Ishikawa (cell line): ENCODE results near the gene MIPOL1.

Experiments
- CEBPB ChIP-seq: IDR thresholded peaks from 2 replicates; pipeline ENCODE4 v1.6.1; 2012
- CREB1 ChIP-seq: IDR thresholded peaks from 2 replicates; pipeline ENCODE4 v1.6.1; 2012; ENCODE audit warnings: low read depth
- EGR1 ChIP-seq: IDR thresholded peaks from 2 replicates; pipeline ENCODE4 v1.6.1; 2012
- EP300 ChIP-seq: IDR thresholded peaks from 2 replicates; pipeline ENCODE4 v1.6.1; 2012; ENCODE audit warnings: borderline replicate concordance
- FOXM1 ChIP-seq: IDR thresholded peaks from 2 replicates; pipeline ENCODE4 v1.6.1; 2012; ENCODE audit warnings: low read depth, borderline replicate concordance
- MAX ChIP-seq: IDR thresholded peaks from 2 replicates; pipeline ENCODE4 v1.6.1; 2012
- NFIC ChIP-seq: IDR thresholded peaks from 2 replicates; pipeline ENCODE4 v1.6.1; 2012
- RAD21 ChIP-seq: IDR thresholded peaks from 2 replicates; pipeline ENCODE4 v1.6.1; 2012; ENCODE audit warnings: low read depth
- REST ChIP-seq: IDR thresholded peaks from 2 replicates; pipeline ENCODE4 v1.6.1; 2012; ENCODE audit warnings: low read depth, mild to moderate bottlenecking
- TAF1 ChIP-seq: IDR thresholded peaks from 2 replicates; pipeline ENCODE4 v1.6.1; 2012; ENCODE audit warnings: low read depth, mild to moderate bottlenecking
- TCF12 ChIP-seq: IDR thresholded peaks from 2 replicates; pipeline ENCODE4 v1.6.1; 2012; ENCODE audit warnings: low read depth
- TEAD4 ChIP-seq: IDR thresholded peaks from 2 replicates; pipeline ENCODE4 v1.6.1; 2012
- USF1 ChIP-seq: IDR thresholded peaks from 2 replicates; pipeline ENCODE4 v1.6.1; 2012
- YY1 ChIP-seq: IDR thresholded peaks from 2 replicates; pipeline ENCODE4 v1.6.1; 2012; ENCODE audit warnings: low read depth
- ZBTB7A ChIP-seq: IDR thresholded peaks from 2 replicates; pipeline ENCODE4 v1.6.1; 2012; ENCODE audit warnings: low read depth

The MIPOL1 gene

GRCh38 chr14:37157987-37158386 is 39.8 kb upstream of the MIPOL1 start:
- no peak for TF ChIP-seq TCF12
- TF ChIP-seq EP300, result no peak
- no peak for TF ChIP-seq YY1
- no peak for TF ChIP-seq FOXM1
- TF ChIP-seq MAX, result no peak
- TF ChIP-seq REST, result no peak
- no peak for TF ChIP-seq TAF1
- no peak for TF ChIP-seq CREB1
- TF ChIP-seq RAD21, result no peak
- no peak for TF ChIP-seq EGR1
- TF ChIP-seq CEBPB, result no peak
- no peak for TF ChIP-seq ZBTB7A

- TF ChIP-seq REST (no peak), NFIC (no peak), YY1 (no peak), MAX (no peak), FOXM1 (no peak), CEBPB (no peak), EGR1 (no peak), RAD21 (no peak), CREB1 (no peak), EP300 (no peak), USF1 (no peak), TAF1 (no peak), TEAD4 (no peak)
These were observed 31.9 kb upstream of the MIPOL1 start for GRCh38 chr14:37165794-37166193.

- no peak for TF ChIP-seq EGR1
- no peak for TF ChIP-seq FOXM1
- TF ChIP-seq YY1, result no peak
- no peak for TF ChIP-seq EP300
- no peak for TF ChIP-seq MAX
- no peak for TF ChIP-seq CREB1
- TF ChIP-seq NFIC, result no peak
- no peak for TF ChIP-seq RAD21
- no peak for TF ChIP-seq CEBPB
These were observed 30.3 kb upstream of the MIPOL1 start for GRCh38 chr14:37167151-37168047.

GRCh38 chr14:37168721-37169120 is 29.0 kb upstream of the MIPOL1 start:
- TF ChIP-seq MAX, result no peak
- TF ChIP-seq CREB1, result no peak
- no peak for TF ChIP-seq RAD21
- TF ChIP-seq CEBPB, result no peak
- no peak for TF ChIP-seq EP300

GRCh38 chr14:37170237-37170636 is 27.5 kb upstream of the MIPOL1 start:
- TF ChIP-seq EGR1 (no peak), TEAD4 (no peak), FOXM1 (no peak), TCF12 (no peak), RAD21 (no peak), USF1 (no peak), NFIC (no peak), CREB1 (no peak), TAF1 (no peak), ZBTB7A (no peak)
